ENCODE results near the gene TLCD1.

TLCD1 gene

GRCh38 chr17:28675490-28675889, 50.5 kb downstream of the TLCD1 start:
- H3F3A ChIP-seq (ENCODE audit: insufficient read depth) = no peaks in the 10 kb centered on the region
- H3K79me2 ChIP-seq (ENCODE audit: insufficient read depth, low read length) = no peaks in the 10 kb centered on the region
- no peaks in the 10 kb centered on the region for H3K9me3 ChIP-seq (ENCODE audit: insufficient read depth, low read length)
- H3K9ac ChIP-seq (ENCODE audit: low read length) = no peak overlapping the region
- H3K9me2 ChIP-seq (replicated peaks; ENCODE audit: insufficient read depth, low read length) = no peaks in the 10 kb centered on the region
- H3K27ac ChIP-seq (ENCODE audit: low read depth, low read length) = no peak overlapping the region
- TF ChIP-seq CTCF (IDR thresholded peaks at IDR 0.05; ENCODE audit: insufficient read depth, low read length, poor library complexity, severe bottlenecking) (no peak), EZH2phosphoT487 (conservative IDR thresholded peaks at IDR 0.05; ENCODE audit: low read length) (no peak)
- H2AFZ ChIP-seq (ENCODE audit: low read depth, low read length, severe bottlenecking) = no peak overlapping the region
- no peak overlapping the region for H3K4me2 ChIP-seq (ENCODE audit: low read depth, low read length, poor library complexity, severe bottlenecking)
- no peaks in the 10 kb centered on the region for H4K20me1 ChIP-seq (ENCODE audit: low read depth, low read length)
- H3K4me3 ChIP-seq (ENCODE audit: insufficient read depth, low read length, poor library complexity, severe bottlenecking) = no peak overlapping the region
- peaks cover 23% of the 10 kb centered on the region for H3K36me3 ChIP-seq (ENCODE audit: low read length)
- H3K27me3 ChIP-seq (ENCODE audit: low read length) = no peaks in the 10 kb centered on the region
